Measurements from ENCODE around the gene DUSP8.

DNA sequence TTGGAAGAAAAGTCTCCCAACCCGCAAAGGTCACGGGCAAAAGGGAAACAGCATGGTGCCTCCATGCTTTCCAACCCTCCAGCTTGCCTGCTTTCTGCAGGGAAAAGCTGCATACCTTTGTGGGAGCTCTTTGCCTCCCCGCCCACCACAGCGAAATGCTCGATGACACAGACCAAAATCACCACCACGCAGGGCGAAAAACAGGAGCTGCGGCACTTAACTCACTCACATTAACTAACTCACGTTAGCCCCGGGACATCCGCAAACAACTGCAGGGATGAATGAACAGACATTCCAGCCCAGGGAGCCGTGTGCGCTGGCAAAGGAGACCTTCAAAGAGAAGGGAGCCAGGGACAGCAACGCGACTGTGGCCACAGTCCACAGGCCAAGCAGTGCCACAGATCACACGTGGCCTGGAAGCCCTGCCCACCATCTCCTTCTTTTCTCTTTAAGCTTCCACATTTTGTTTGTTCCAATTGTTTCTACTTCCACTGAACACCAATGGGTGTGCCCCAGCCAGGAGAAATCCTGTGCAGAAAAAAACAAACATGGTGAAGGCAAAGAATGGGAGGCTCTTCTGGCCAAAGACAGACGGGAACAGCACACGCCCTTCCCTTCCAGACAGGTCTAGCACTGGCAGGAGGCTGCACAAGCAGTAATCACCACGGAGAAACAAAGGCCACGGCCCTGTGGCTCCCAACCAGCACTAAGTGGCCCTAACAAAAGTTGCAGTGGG is 39.3 kb downstream of the DUSP8 start:
- TF ChIP-seq EZH2 (IDR thresholded peaks at IDR 0.05; ENCODE audit: insufficient read depth, poor library complexity, severe bottlenecking) (no peak), EZH2phosphoT487 (IDR thresholded peaks at IDR 0.05; ENCODE audit: insufficient read depth, low read depth) (no peak)
